Brain microvascular endothelial cell (primary cell): Measurements from ENCODE around the gene RAD21L1.

Experiments used
- DNase-seq: peaks from one replicate; pipeline ENCODE4 v3.0.0-alpha.2; 2020
- H3K27ac ChIP-seq: fragments of 250-450 bp; sonication (Bioruptor Pico); 2 replicates; pipeline ENCODE4 v1.5.1; 2020; ENCODE audit warnings: mild to moderate bottlenecking, moderate library complexity
- H3K27me3 ChIP-seq: fragments of 250-450 bp; sonication (Bioruptor Pico); replicated peaks from 2 replicates; pipeline ENCODE4 v1.5.1; 2020; ENCODE audit warnings: mild to moderate bottlenecking
- H3K36me3 ChIP-seq: fragments of 250-450 bp; sonication (Bioruptor Pico); replicated peaks from 2 replicates; pipeline ENCODE4 v1.5.1; 2020; ENCODE audit warnings: mild to moderate bottlenecking
- H3K4me3 ChIP-seq: 2 replicates; pipeline ENCODE4 v1.5.1; 2011; ENCODE audit warnings: low read depth, mild to moderate bottlenecking, control low read depth, low read length, moderate library complexity
- in situ Hi-C: cut with HindIII; loops from 2 replicates; pipeline ENCODE4 v1.10.0; 2017; ENCODE audit warnings: low sequenced_read_pairs, low pct_ligation_motif_present
- TF ChIP-seq, protein P1 (sequence below): IDR thresholded peaks from 2 replicates; pipeline ENCODE4 v1.5.1; 2011; ENCODE audit warnings: low read depth, mild to moderate bottlenecking, moderate library complexity, low read length, control low read depth, inconsistent platforms; ENCODE audit errors: missing control alignments

RAD21L1 gene

DNA sequence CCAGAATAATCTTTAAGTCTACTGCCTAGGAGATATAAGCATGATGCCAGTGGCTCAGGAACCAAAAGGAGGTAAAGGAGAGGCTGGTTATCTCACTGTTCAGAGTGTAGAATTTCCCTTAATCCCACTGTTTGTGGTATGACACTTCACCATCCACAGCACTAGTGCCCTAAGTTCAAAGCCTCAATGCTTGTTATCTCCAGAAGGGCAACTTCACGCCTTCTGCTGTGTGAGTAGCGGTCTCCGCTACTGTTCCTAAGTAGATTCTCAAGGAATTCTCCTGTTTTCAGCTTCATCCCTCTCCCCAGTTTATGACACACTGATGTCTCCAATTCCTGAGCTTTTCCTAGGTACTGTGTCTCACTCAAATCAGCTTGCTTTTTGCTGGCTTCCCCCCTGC is 26.6 kb downstream of the RAD21L1 start:
- H3K36me3 ChIP-seq, result no peaks in the 10 kb centered on the region
- in situ Hi-C loops, result no loop called here
- H3K27me3 ChIP-seq, result no peaks in the 10 kb centered on the region
- H3K27ac ChIP-seq, result no peak overlapping the region
- DNase-seq, result no peak
- TF ChIP-seq, protein P1, sequence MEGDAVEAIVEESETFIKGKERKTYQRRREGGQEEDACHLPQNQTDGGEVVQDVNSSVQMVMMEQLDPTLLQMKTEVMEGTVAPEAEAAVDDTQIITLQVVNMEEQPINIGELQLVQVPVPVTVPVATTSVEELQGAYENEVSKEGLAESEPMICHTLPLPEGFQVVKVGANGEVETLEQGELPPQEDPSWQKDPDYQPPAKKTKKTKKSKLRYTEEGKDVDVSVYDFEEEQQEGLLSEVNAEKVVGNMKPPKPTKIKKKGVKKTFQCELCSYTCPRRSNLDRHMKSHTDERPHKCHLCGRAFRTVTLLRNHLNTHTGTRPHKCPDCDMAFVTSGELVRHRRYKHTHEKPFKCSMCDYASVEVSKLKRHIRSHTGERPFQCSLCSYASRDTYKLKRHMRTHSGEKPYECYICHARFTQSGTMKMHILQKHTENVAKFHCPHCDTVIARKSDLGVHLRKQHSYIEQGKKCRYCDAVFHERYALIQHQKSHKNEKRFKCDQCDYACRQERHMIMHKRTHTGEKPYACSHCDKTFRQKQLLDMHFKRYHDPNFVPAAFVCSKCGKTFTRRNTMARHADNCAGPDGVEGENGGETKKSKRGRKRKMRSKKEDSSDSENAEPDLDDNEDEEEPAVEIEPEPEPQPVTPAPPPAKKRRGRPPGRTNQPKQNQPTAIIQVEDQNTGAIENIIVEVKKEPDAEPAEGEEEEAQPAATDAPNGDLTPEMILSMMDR, result no peak
- no peak overlapping the region for H3K4me3 ChIP-seq

DNA sequence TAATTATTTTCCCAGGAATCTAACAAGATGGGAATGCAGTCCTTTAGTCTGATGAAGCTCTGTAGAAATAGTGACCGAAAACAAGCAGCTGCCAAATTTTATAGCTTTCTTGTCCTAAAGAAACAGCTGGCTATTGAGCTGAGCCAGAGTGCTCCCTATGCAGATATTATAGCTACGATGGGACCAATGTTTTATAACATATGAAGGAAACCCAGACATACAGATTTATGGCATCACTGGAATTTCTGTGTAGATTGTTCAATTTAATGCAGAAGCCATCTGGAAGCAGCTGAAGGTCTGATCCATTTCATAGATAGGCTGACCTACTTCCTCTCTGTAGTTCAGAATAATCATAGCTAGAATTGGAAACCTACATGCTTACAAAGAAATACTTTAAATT is 28.4 kb downstream of the RAD21L1 start:
- H3K27me3 ChIP-seq, result no peaks in the 10 kb centered on the region
- H3K27ac ChIP-seq, result no peak overlapping the region
- no peaks in the 10 kb centered on the region for H3K36me3 ChIP-seq
- H3K4me3 ChIP-seq, result no peak overlapping the region
- in situ Hi-C loops, result no loop called here
- no peak for DNase-seq
- TF ChIP-seq, protein P1, result no peak

DNA sequence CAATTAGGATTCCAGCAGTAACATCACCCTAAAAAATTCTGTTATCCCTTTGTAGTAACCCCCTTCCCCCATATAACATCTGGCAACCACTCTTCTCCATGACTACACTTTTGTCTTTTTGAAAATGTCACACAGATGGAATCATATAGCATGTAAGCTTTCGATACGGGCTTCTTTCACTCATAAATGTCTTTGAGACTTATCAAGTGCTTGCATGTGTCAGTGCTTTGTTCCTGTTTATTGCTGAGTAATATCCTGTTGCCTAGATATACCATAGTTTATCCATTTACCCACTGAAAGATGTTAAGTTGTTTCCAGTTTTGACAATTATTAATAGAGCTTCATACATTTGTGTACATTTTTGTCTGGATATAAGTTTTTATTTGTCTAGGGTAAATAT is 29.8 kb downstream of the RAD21L1 start:
- no peaks in the 10 kb centered on the region for H3K27me3 ChIP-seq
- no peaks in the 10 kb centered on the region for H3K36me3 ChIP-seq
- TF ChIP-seq, protein P1, result no peak
- no peak overlapping the region for H3K4me3 ChIP-seq
- DNase-seq, result no peak
- H3K27ac ChIP-seq, result no peak overlapping the region
- in situ Hi-C loops, result no loop called here

DNA sequence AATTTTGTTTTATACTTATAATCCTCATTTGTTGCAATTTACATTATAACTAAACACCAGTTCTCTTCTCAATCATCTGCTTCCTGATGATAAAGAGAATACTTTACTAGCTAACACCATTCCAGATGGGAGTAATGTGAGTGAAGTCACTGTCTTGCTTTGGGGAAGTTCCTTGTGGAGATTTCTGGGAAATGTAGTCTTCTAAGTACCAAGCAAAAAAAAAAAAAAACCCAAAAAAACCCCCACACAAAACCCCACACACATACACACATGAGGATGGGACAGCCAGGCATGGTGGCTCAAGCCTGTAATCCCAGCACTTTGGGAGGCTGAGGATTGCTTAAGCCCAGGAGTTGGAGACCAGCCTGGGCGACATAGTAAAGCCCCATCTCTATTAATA is 38.0 kb downstream of the RAD21L1 start:
- TF ChIP-seq, protein P1, result no peak
- H3K27me3 ChIP-seq, result no peaks in the 10 kb centered on the region
- DNase-seq, result no peak
- no peak overlapping the region for H3K27ac ChIP-seq
- H3K36me3 ChIP-seq, result no peaks in the 10 kb centered on the region
- in situ Hi-C loops, result no loop called here
- H3K4me3 ChIP-seq, result no peak overlapping the region

DNA sequence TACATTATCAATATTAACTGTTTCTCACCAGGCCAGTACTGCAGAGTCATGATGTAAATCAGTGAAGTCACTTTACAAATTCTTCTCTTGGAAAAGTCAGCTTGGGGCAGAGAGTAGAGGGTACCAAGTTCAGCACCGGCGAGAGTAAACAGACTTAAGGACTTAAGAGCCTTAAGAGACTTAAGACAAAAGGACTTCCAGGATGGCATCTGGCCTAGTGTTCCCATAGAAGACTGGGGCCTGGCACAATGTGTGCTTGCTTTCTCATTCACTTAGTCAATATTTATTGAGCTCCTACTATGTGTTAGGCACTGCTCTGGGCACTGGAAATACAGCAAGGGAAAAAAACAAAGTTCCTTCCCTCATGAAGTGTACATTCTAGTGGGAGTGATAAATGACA is 38.9 kb downstream of the RAD21L1 start:
- H3K27ac ChIP-seq, result no peak overlapping the region
- no peaks in the 10 kb centered on the region for H3K27me3 ChIP-seq
- H3K36me3 ChIP-seq, result no peaks in the 10 kb centered on the region
- no peak for DNase-seq
- no peak overlapping the region for H3K4me3 ChIP-seq
- TF ChIP-seq, protein P1, result no peak
- in situ Hi-C loops, result no loop called here

DNA sequence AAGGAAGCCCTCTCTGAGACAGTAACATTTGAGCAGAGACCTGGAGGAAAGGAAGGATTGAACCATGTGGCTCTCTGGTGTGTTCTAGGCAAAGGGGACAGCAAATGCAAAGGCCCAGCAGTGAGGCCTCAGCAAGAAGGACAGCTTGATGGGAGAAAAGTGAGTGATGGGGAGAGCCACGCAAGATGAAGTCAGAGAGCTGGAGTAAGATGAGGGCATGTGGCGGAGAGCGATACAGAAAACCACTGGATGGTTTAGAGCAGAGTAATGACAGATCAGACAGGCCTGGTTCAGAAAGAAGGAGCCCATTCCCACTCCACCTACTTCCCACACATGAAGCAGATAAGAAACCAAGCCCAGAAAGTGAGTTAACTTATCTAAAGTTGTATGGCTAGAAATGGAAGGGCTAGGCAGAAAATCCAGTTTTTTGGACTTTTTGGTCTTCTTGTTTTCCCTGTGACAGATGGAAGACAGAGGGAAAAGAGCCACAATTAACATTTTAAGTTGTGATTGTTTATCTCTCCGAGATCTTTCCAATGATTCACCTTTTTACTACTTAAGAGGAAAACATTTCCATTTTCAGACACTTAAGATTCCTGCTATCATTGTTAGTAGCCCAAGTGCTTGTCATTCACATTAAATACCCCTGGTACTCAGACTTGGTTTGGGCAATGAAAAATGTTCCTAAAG is 39.5 kb downstream of the RAD21L1 start:
- Histone ChIP-seq H3K27me3 (no peaks in the 10 kb centered on the region), H3K36me3 (no peaks in the 10 kb centered on the region), H3K4me3 (peak overlapping the region; percentile 68), H3K27ac (no peak overlapping the region)
- TF ChIP-seq, protein P1, result no peak
- no peak for DNase-seq
- in situ Hi-C loops, result no loop called here
